Thyroid gland (tissue), 4 donors: ENCODE results near the gene NUTM1. TPM values are rescaled to one million over a fixed set of nuclear protein-coding genes. Genes with fewer than 3 reads are reported as not detected.

Source experiments
- DNase-seq, 2 donors: peaks; one replicate each; pipeline ENCODE4 v3.0.0-alpha.2; 2019
- H3K27ac ChIP-seq, 3 donors: fragments of 200-600 bp; sonication (generic); 1 replicate in 2 of 3; 2 replicates in 1 of 3; pipeline ENCODE4 v1.5.1; 2016 to 2019; ENCODE audit warnings: mild to moderate bottlenecking in 1 of 3, moderate library complexity in 1 of 3
- H3K27me3 ChIP-seq: fragments of 200-600 bp; sonication (generic); one replicate; pipeline ENCODE4 v1.5.1; 2019
- H3K36me3 ChIP-seq, 2 donors: fragments of 200-600 bp; sonication (generic); one replicate each; pipeline ENCODE4 v1.5.1; 2016 to 2019
- H3K4me1 ChIP-seq, 2 donors: fragments of 200-600 bp; sonication (generic); one replicate each; pipeline ENCODE4 v1.5.1; 2017 to 2019
- H3K4me3 ChIP-seq, 3 donors: fragments of 200-600 bp; sonication (generic); replicated peaks in 1 of 3; 1 replicate in 2 of 3; 2 replicates in 1 of 3; pipeline ENCODE4 v1.5.1; 2016; ENCODE audit warnings: mild to moderate bottlenecking in 1 of 3
- H3K9me3 ChIP-seq: fragments of 200-600 bp; sonication (generic); one replicate; pipeline ENCODE4 v1.5.1; 2017
- CTCF ChIP-seq, 6 experiments: fragments of 200-600 bp in 3 of 6; fragments of 450-650 bp in 3 of 6; sonication (generic) in 3 of 6; IDR thresholded peaks; one replicate each; pipeline ENCODE4 v1.5.1; 2016 to 2019; ENCODE audit warnings: antibody characterized with exemption in 6 of 6, mild to moderate bottlenecking in 2 of 6, inconsistent platforms in 1 of 6, moderate library complexity in 1 of 6
- POLR2A ChIP-seq, 2 donors: fragments of 450-650 bp; IDR thresholded peaks; one replicate each; pipeline ENCODE4 v1.6.1; 2017; ENCODE audit warnings: antibody characterized with exemption in 2 of 2, mild to moderate bottlenecking in 2 of 2, moderate library complexity in 1 of 2
- WGBS, 2 donors: methylation state at CpG; one replicate each; pipeline ENCODE4 v1.1.5; 2017; 5-methylcytosine and 5-hydroxymethylcytosine counted together
- intact Hi-C: fragments of 100-400 bp; cut with DNase I; formaldehyde crosslinking; loops from one replicate; pipeline ENCODE4 v1.15.1; 2023
- total RNA-seq, 4 donors: library from RNA; depleted of rRNA; stranded (reverse); fragments of >200 nt; gene quantifications; one replicate each; pipeline ENCODE4 v1.2.3, GENCODE V29; 2016

The NUTM1 gene
- total RNA-seq, 4 donors from 2014 or later = 0.13 TPM; not detected in 3

GRCh38 chr15:34311563-34311962 is 31.6 kb upstream of the NUTM1 start:
- no peaks in the 10 kb centered on the region for H3K36me3 ChIP-seq
- no peaks in the 10 kb centered on the region for H3K9me3 ChIP-seq
- H3K4me1 ChIP-seq = peaks cover 0 to 15% of the 10 kb centered on the region in 2 donors
- no peak overlapping the region for H3K4me3 ChIP-seq
- intact Hi-C loops = loop anchor here (10.0 kb wide), 1 partner anchor 53 kb away; the partner anchor contains the start of gene LPCAT4
- no peak for TF ChIP-seq CTCF (IDR thresholded peaks at IDR 0.05)
- TF ChIP-seq POLR2A (IDR thresholded peaks at IDR 0.05) = no peak
- 98% methylated on average over 1 of the region's 1 CpG for WGBS, 2 donors
- no peak for DNase-seq
- no peaks in the 10 kb centered on the region for H3K27me3 ChIP-seq
- no peak overlapping the region for H3K27ac ChIP-seq

- H3K9me3 ChIP-seq = no peaks in the 10 kb centered on the region
- DNase-seq = no peak
- intact Hi-C loops = loop anchor here (10.0 kb wide), 1 partner anchor 50 kb away; the partner anchor contains the start of gene LPCAT4
- H3K27me3 ChIP-seq = no peaks in the 10 kb centered on the region
- H3K27ac ChIP-seq = no peak overlapping the region
- H3K36me3 ChIP-seq = no peaks in the 10 kb centered on the region
- 93 to 96% methylated on average over 3 of the region's 3 CpGs for WGBS, 2 donors
- TF ChIP-seq CTCF (IDR thresholded peaks at IDR 0.05) (no peak), POLR2A (IDR thresholded peaks at IDR 0.05) (no peak)
- H3K4me3 ChIP-seq = no peak overlapping the region
- H3K4me1 ChIP-seq = peaks cover 2 to 34% of the 10 kb centered on the region in 2 donors
These were observed 28.3 kb upstream of the NUTM1 start for GRCh38 chr15:34314491-34315490.

- WGBS, 2 donors = 7% methylated on average over 10 of the region's 10 CpGs
- DNase-seq = peak; percentile 79
- Histone ChIP-seq H3K9me3 (no peaks in the 10 kb centered on the region), H3K4me1 (peaks cover 9 to 40% of the 10 kb centered on the region in 2 donors), H3K27me3 (no peaks in the 10 kb centered on the region), H3K36me3 (no peaks in the 10 kb centered on the region), H3K27ac (peak overlapping the region; percentile 68 to 86 (median 78)), H3K4me3 (peak overlapping the region in 2 of 3 donors; percentile 39 to 41)
- TF ChIP-seq POLR2A (IDR thresholded peaks at IDR 0.05) (peak in 1 of 2 donors; percentile 89), CTCF (IDR thresholded peaks at IDR 0.05) (no peak)
- intact Hi-C loops = loop anchor here (10.0 kb wide), 1 partner anchor 46 kb away; the partner anchor contains the start of gene LPCAT4
These were observed 24.6 kb upstream of the NUTM1 start for GRCh38 chr15:34318277-34319079.

GRCh38 chr15:34323217-34323616 is 19.9 kb upstream of the NUTM1 start:
- TF ChIP-seq POLR2A (IDR thresholded peaks at IDR 0.05) = no peak
- TF ChIP-seq CTCF (IDR thresholded peaks at IDR 0.05) = no peak
- Histone ChIP-seq H3K36me3 (no peaks in the 10 kb centered on the region), H3K4me3 (no peak overlapping the region), H3K4me1 (peaks cover 9 to 12% of the 10 kb centered on the region in 2 donors), H3K27me3 (no peaks in the 10 kb centered on the region), H3K9me3 (no peaks in the 10 kb centered on the region), H3K27ac (no peak overlapping the region)
- DNase-seq = no peak
- intact Hi-C loops = no loop called here
- 96 to 98% methylated on average over 10 of the region's 10 CpGs for WGBS, 2 donors
